ENCODE data around the gene OR2AG2. TPM values are rescaled to one million over a fixed set of nuclear protein-coding genes. Genes with fewer than 3 reads are reported as not detected.
"Not testable (repeated sequence)": the region's sequence is repeated elsewhere in the genome, so short reads cannot be mapped to it uniquely, and the experiment has no call there.

Gene OR2AG2
- total RNA-seq, 2 donors from 2014 or later: under 0.01 to 0.26 TPM

DNA sequence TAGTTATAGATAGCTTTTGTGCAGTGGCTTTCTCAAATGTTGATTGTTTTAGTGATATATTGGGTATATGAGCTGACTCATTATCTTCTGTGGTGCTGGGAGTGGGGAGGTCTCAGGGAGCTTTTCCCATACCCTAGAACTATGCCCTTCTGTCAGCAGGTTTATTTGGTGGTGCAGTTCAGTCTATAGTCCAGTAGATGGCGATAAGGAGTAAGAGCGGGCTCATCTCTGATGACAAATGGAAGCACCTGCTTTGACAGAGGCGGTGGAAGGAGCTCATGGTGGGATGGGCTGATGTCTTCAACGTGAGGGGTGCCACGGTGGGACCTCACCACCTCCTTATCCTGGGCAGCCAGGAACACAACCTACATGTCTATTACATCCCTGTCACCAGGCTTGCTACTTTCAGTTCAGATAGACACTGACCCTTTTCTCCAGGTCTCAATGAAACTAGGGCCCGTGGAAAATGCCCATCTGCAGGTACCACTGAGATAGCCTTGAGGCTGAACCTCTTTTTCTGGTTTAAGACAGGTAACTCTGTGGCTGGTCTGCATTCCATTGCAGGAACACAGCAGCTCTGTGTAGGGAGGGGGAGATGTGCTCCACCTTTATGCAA lies 40.7 kb upstream of the OR2AG2 start:
- no peak overlapping the region for H3K27ac ChIP-seq
- H3K4me3 ChIP-seq: no peak overlapping the region
- no peaks in the 10 kb centered on the region for H3K4me1 ChIP-seq
- TF ChIP-seq, protein P1, sequence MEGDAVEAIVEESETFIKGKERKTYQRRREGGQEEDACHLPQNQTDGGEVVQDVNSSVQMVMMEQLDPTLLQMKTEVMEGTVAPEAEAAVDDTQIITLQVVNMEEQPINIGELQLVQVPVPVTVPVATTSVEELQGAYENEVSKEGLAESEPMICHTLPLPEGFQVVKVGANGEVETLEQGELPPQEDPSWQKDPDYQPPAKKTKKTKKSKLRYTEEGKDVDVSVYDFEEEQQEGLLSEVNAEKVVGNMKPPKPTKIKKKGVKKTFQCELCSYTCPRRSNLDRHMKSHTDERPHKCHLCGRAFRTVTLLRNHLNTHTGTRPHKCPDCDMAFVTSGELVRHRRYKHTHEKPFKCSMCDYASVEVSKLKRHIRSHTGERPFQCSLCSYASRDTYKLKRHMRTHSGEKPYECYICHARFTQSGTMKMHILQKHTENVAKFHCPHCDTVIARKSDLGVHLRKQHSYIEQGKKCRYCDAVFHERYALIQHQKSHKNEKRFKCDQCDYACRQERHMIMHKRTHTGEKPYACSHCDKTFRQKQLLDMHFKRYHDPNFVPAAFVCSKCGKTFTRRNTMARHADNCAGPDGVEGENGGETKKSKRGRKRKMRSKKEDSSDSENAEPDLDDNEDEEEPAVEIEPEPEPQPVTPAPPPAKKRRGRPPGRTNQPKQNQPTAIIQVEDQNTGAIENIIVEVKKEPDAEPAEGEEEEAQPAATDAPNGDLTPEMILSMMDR (IDR thresholded peaks at IDR 0.05): peak; percentile 65 to 87 (median 70)
- TF ChIP-seq POLR2A (IDR thresholded peaks at IDR 0.05): no peak
- peak; percentile 42 for ATAC-seq
- WGBS, 2 donors: 2 to 11% methylated on average over 5 to 6 of the region's 6 CpGs
- intact Hi-C loops (cut with DNase I): no loop called here
- no peaks in the 10 kb centered on the region for H3K27me3 ChIP-seq
- H3K9me3 ChIP-seq: no peaks in the 10 kb centered on the region
- no peaks in the 10 kb centered on the region for H3K36me3 ChIP-seq (replicated peaks in 1 of 2; ENCODE audit: insufficient read depth in 1 of 2, low read depth in 2 of 2)
- DNase-seq: no peak

GRCh38 chr11:6801075-6801474 lies 29.3 kb upstream of the OR2AG2 start:
- H3K4me3 ChIP-seq; H3K27ac ChIP-seq; H3K9me3 ChIP-seq; H3K36me3 ChIP-seq (replicated peaks in 1 of 2; ENCODE audit: insufficient read depth in 1 of 2, low read depth in 2 of 2); DNase-seq; intact Hi-C loops (cut with DNase I); H3K4me1 ChIP-seq; H3K27me3 ChIP-seq; ATAC-seq: not testable (repeated sequence)

DNA sequence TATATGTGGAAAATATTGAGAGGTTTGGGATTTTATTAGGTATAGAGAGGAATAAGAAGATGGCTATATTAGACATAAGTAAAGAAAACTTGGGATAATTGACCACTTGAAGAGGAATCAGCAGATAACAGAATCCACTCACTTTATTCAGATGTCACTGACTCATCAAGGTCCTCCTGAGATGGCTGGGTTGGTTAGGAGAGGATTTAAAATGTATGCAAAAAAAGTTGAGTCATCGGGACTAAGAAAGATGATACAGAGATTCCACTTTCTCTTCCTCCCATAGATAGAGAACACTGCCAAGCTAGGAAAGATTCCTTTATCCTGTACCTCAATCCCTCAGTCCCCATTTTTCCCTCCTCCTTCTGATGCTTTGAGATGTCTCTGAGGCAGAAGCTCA lies 27.6 kb upstream of the OR2AG2 start, which contains the start of gene OR6A2:
Gene OR6A2 (minus strand): TSS at position 288 of the 400 bp plus-strand sequence. CDS start 3,981 bp downstream, outside the sequence.
- WGBS, 2 donors: 64 to 82% methylated on average over 1 of the region's 1 CpG
- Histone ChIP-seq H3K4me1 (no peaks in the 10 kb centered on the region), H3K4me3 (no peak within 1 kb of the TSS), H3K9me3 (no peaks in the 10 kb centered on the region), H3K27me3 (no peaks in the 10 kb centered on the region), H3K27ac (no peak within 1 kb of the TSS), H3K36me3 (replicated peaks in 1 of 2; ENCODE audit: insufficient read depth in 1 of 2, low read depth in 2 of 2) (no peaks in the 10 kb centered on the region)
- DNase-seq (no peak), ATAC-seq (no peak)
- intact Hi-C loops (cut with DNase I): no loop called here
- no peak for TF ChIP-seq POLR2A (IDR thresholded peaks at IDR 0.05)
- TF ChIP-seq, protein P1 (IDR thresholded peaks at IDR 0.05): no peak

GRCh38 chr11:6794639-6795038 lies 22.9 kb upstream of the OR2AG2 start:
- 77 to 85% methylated on average over 4 of the region's 4 CpGs for whole genome bisulfite sequencing, 2 donors
- intact Hi-C loops (cut with DNase I): no loop called here
- ATAC-seq (no peak), DNase-seq (no peak)
- H3K27ac ChIP-seq: no peak overlapping the region
- H3K4me1 ChIP-seq: no peaks in the 10 kb centered on the region
- H3K36me3 ChIP-seq (replicated peaks in 1 of 2; ENCODE audit: insufficient read depth in 1 of 2, low read depth in 2 of 2): no peaks in the 10 kb centered on the region
- H3K27me3 ChIP-seq: no peaks in the 10 kb centered on the region
- TF ChIP-seq, protein P1 (IDR thresholded peaks at IDR 0.05): no peak
- no peak for TF ChIP-seq POLR2A (IDR thresholded peaks at IDR 0.05)
- H3K9me3 ChIP-seq: no peaks in the 10 kb centered on the region
- no peak overlapping the region for H3K4me3 ChIP-seq

DNA sequence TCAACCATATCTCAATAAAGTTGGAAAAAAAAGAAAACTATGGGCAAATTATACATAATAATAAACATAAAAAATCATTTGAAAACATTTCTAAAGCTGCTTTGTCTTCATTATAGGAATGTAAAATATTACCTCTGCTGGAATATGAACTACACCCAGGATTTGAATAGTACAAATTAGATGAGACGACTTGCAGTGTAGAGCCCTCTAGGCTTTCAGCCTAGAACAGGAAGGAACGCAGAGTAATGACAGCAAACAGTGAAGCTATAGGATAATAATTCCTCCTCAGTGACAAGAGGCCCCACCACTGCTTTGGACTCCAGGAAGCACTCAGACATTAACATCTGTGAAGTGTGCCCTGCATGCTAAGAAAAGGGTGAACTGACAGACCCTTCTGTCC lies 18.8 kb upstream of the OR2AG2 start:
- ATAC-seq (no peak), DNase-seq (no peak)
- TF ChIP-seq POLR2A (IDR thresholded peaks at IDR 0.05): no peak
- TF ChIP-seq, protein P1 (IDR thresholded peaks at IDR 0.05): no peak
- H3K4me1 ChIP-seq: no peaks in the 10 kb centered on the region
- 60 to 77% methylated on average over 2 of the region's 2 CpGs for WGBS, 2 donors
- no peaks in the 10 kb centered on the region for H3K27me3 ChIP-seq
- H3K9me3 ChIP-seq: no peaks in the 10 kb centered on the region
- no peak overlapping the region for H3K4me3 ChIP-seq
- H3K36me3 ChIP-seq (replicated peaks in 1 of 2; ENCODE audit: insufficient read depth in 1 of 2, low read depth in 2 of 2): no peaks in the 10 kb centered on the region
- no peak overlapping the region for H3K27ac ChIP-seq
- intact Hi-C loops (cut with DNase I): no loop called here

All from body of pancreas (tissue), 4 donors.